NB4 (cell line): ENCODE measurements around the gene PPP1R15A.

Experiments
- CTCF ChIP-seq: IDR thresholded peaks from one replicate; pipeline ENCODE4 v1.5.1; 2012; ENCODE audit warnings: low read depth, low read length
- MAX ChIP-seq: IDR thresholded peaks from 2 replicates; pipeline ENCODE4 v1.6.1; 2011; ENCODE audit warnings: low read depth, low read length

GRCh38 chr19:48841047-48841446, 31.2 kb upstream of the PPP1R15A start:
- TF ChIP-seq CTCF: no peak
- TF ChIP-seq MAX: no peak
